ENCODE results near the gene MSLN. TPM values are rescaled to one million over a fixed set of nuclear protein-coding genes. Genes with fewer than 3 reads are reported as not detected.

The MSLN gene
- total RNA-seq, 4 donors from 2014 or later, result 0.39 TPM; not detected in 3

GRCh38 chr16:795580-796229 is 35.2 kb downstream of the MSLN start:
- Histone ChIP-seq H3K27me3 (peaks cover 0 to 52% (median 11%) of the 10 kb centered on the region in 4 donors), H3K9me3 (no peaks in the 10 kb centered on the region)

GRCh38 chr16:796296-797119 is 36.0 kb downstream of the MSLN start:
- TF ChIP-seq EP300 (IDR thresholded peaks at IDR 0.05) (no peak), CTCF (IDR thresholded peaks at IDR 0.05) (no peak), POLR2AphosphoS5 (IDR thresholded peaks at IDR 0.05) (no peak), POLR2A (IDR thresholded peaks at IDR 0.05; ENCODE audit: low read depth) (no peak)
- H3K27ac ChIP-seq (replicated peaks in 1 of 4), result no peak overlapping the region
- intact Hi-C loops (cut with DNase I), result no loop called here
- 94% methylated on average over 18 of the region's 38 CpGs for WGBS
- DNase-seq (ENCODE audit: extremely low spot score), result no peak
- no peaks in the 10 kb centered on the region for H3K9me3 ChIP-seq
- H3K27me3 ChIP-seq, result peaks cover 0 to 60% (median 19%) of the 10 kb centered on the region in 4 donors
- peaks cover 0 to 21% (median 10%) of the 10 kb centered on the region in 4 donors for H3K36me3 ChIP-seq
- H3K4me3 ChIP-seq, result no peak overlapping the region
- H3K4me1 ChIP-seq, result peaks cover 0 to 10% (median 3%) of the 10 kb centered on the region in 4 donors

More at GRCh38 chr16:795580-796229, 35.2 kb downstream of the MSLN start:
- Histone ChIP-seq H3K4me3 (no peak overlapping the region), H3K36me3 (peaks cover 0 to 26% (median 13%) of the 10 kb centered on the region in 4 donors), H3K4me1 (peaks cover 0 to 10% (median 3%) of the 10 kb centered on the region in 4 donors), H3K27ac (replicated peaks in 1 of 4) (no peak overlapping the region)
- TF ChIP-seq CTCF (IDR thresholded peaks at IDR 0.05), result no peak
- TF ChIP-seq EP300 (IDR thresholded peaks at IDR 0.05), result no peak
- TF ChIP-seq POLR2A (IDR thresholded peaks at IDR 0.05; ENCODE audit: low read depth), result no peak
- TF ChIP-seq POLR2AphosphoS5 (IDR thresholded peaks at IDR 0.05), result no peak
- WGBS, result 90% methylated on average over 16 of the region's 33 CpGs
- DNase-seq (ENCODE audit: extremely low spot score), result no peak
- intact Hi-C loops (cut with DNase I), result no loop called here

GRCh38 chr16:797120-797420 is 36.5 kb downstream of the MSLN start:
- TF ChIP-seq POLR2A (IDR thresholded peaks at IDR 0.05; ENCODE audit: low read depth) (no peak), CTCF (IDR thresholded peaks at IDR 0.05) (no peak), EP300 (IDR thresholded peaks at IDR 0.05) (no peak), POLR2AphosphoS5 (IDR thresholded peaks at IDR 0.05) (no peak)
- Histone ChIP-seq H3K27ac (replicated peaks in 1 of 4) (no peak overlapping the region), H3K4me3 (no peak overlapping the region), H3K27me3 (peaks cover 0 to 66% (median 24%) of the 10 kb centered on the region in 4 donors), H3K36me3 (peaks cover 0 to 17% (median 7%) of the 10 kb centered on the region in 4 donors), H3K4me1 (peaks cover 0 to 10% (median 3%) of the 10 kb centered on the region in 4 donors), H3K9me3 (no peaks in the 10 kb centered on the region)
- intact Hi-C loops (cut with DNase I), result no loop called here
- WGBS, result 100% methylated on average over 2 of the region's 2 CpGs
- no peak for DNase-seq (ENCODE audit: extremely low spot score)

- no peaks in the 10 kb centered on the region for H3K9me3 ChIP-seq
- peaks cover 0 to 72% (median 25%) of the 10 kb centered on the region in 4 donors for H3K27me3 ChIP-seq
- peaks cover 0 to 12% (median 4%) of the 10 kb centered on the region in 4 donors for H3K36me3 ChIP-seq
- TF ChIP-seq EP300 (IDR thresholded peaks at IDR 0.05) (no peak), POLR2A (IDR thresholded peaks at IDR 0.05; ENCODE audit: low read depth) (no peak), POLR2AphosphoS5 (IDR thresholded peaks at IDR 0.05) (no peak), CTCF (IDR thresholded peaks at IDR 0.05) (no peak)
- peaks cover 0 to 10% (median 3%) of the 10 kb centered on the region in 4 donors for H3K4me1 ChIP-seq
- H3K4me3 ChIP-seq, result no peak overlapping the region
- 97% methylated on average over 19 of the region's 22 CpGs for WGBS
- no peak overlapping the region for H3K27ac ChIP-seq (replicated peaks in 1 of 4)
- no peak for DNase-seq (ENCODE audit: extremely low spot score)
- intact Hi-C loops (cut with DNase I), result no loop called here
Measured at GRCh38 chr16:797686-798085, 37.2 kb downstream of the MSLN start.

Measured in esophagus muscularis mucosa (tissue), 4 donors.